GM21381 (cell line): ENCODE data around the gene COBL.

Source experiments
- ATAC-seq: cut with Tn5 transposase; IDR thresholded peaks from one replicate; pipeline ENCODE4 v1.9.1; 2021; ENCODE audit warnings: mild to moderate bottlenecking, moderate library complexity; ENCODE audit not compliant: unreplicated experiment

The COBL gene

GRCh38 chr7:51082096-51082840, 234.3 kb downstream of the COBL start:
- ATAC-seq, result no peak

- ATAC-seq, result no peak
Measured at GRCh38 chr7:51081270-51081890, 235.2 kb downstream of the COBL start.

GRCh38 chr7:51080622-51081269, 235.9 kb downstream of the COBL start:
- no peak for ATAC-seq

- no peak for ATAC-seq
Measured at GRCh38 chr7:51080216-51080615, 236.4 kb downstream of the COBL start.

- ATAC-seq, result no peak
Measured at GRCh38 chr7:51079494-51079893, 237.1 kb downstream of the COBL start.

- ATAC-seq, result no peak
Measured at GRCh38 chr7:51078653-51079052, 238.0 kb downstream of the COBL start.

- ATAC-seq, result no peak
Measured at GRCh38 chr7:51077987-51078370, 238.6 kb downstream of the COBL start.

- no peak for ATAC-seq
Measured at GRCh38 chr7:51077316-51077986, 239.2 kb downstream of the COBL start.

- ATAC-seq, result no peak
Measured at GRCh38 chr7:51075681-51076580, 240.7 kb downstream of the COBL start.

- ATAC-seq, result no peak
Measured at GRCh38 chr7:51073171-51073570, 243.4 kb downstream of the COBL start.

GRCh38 chr7:51072281-51072680, 244.3 kb downstream of the COBL start:
- ATAC-seq, result no peak

GRCh38 chr7:51071427-51071826, 245.2 kb downstream of the COBL start:
- no peak for ATAC-seq

GRCh38 chr7:51070151-51070550, 246.5 kb downstream of the COBL start:
- ATAC-seq, result no peak

GRCh38 chr7:51069411-51070083, 247.1 kb downstream of the COBL start:
- no peak for ATAC-seq

- ATAC-seq, result no peak
Measured at GRCh38 chr7:51068401-51068800, 248.2 kb downstream of the COBL start.

- ATAC-seq, result no peak
Measured at GRCh38 chr7:51067757-51068156, 248.9 kb downstream of the COBL start.

- ATAC-seq, result no peak
Measured at GRCh38 chr7:51067258-51067657, 249.4 kb downstream of the COBL start.

GRCh38 chr7:51066405-51066882, 250.2 kb downstream of the COBL start:
- ATAC-seq, result no peak

GRCh38 chr7:51065766-51066165, 250.8 kb downstream of the COBL start:
- no peak for ATAC-seq

- ATAC-seq, result no peak
Measured at GRCh38 chr7:51064688-51065087, 251.9 kb downstream of the COBL start.
